ENCODE measurements around the gene H6PD. TPM values are rescaled to one million over a fixed set of nuclear protein-coding genes. Genes with fewer than 3 reads are reported as not detected.

Gene H6PD
- total and polyA plus RNA-seq, 8 donors = 33.0 to 63.0 (median 52.4) TPM

GRCh38 chr1:9294910-9295636, 60.5 kb downstream of the H6PD start:
- no peaks in the 10 kb centered on the region for H3K36me3 ChIP-seq
- peaks cover 9 to 52% of the 10 kb centered on the region in 2 donors for H3K4me1 ChIP-seq
- ATAC-seq (peak; percentile 34), DNase-seq (peak in 1 of 4 donors; percentile 37)
- no peak for TF ChIP-seq CTCF (IDR thresholded peaks at IDR 0.05)
- no peaks in the 10 kb centered on the region for H3K9me3 ChIP-seq
- H3K27me3 ChIP-seq = peaks cover 0 to 6% of the 10 kb centered on the region in 2 donors
- intact Hi-C loops (cut with DNase I) = loop anchor here in 1 of 2 donors (5.0 kb wide), 1 partner anchor 142 kb away; no protein-coding TSS in a partner anchor
- peak overlapping the region; percentile 51 to 83 for H3K27ac ChIP-seq
- H3K4me3 ChIP-seq = peak overlapping the region; percentile 74 to 90

GRCh38 chr1:9295884-9296283, 61.3 kb downstream of the H6PD start:
- no peak for TF ChIP-seq CTCF (IDR thresholded peaks at IDR 0.05)
- H3K9me3 ChIP-seq = no peaks in the 10 kb centered on the region
- peaks cover 0 to 6% of the 10 kb centered on the region in 2 donors for H3K27me3 ChIP-seq
- no peak for ATAC-seq
- no peak overlapping the region for H3K27ac ChIP-seq
- intact Hi-C loops (cut with DNase I) = no loop called here
- no peak for DNase-seq
- H3K36me3 ChIP-seq = no peaks in the 10 kb centered on the region
- no peak overlapping the region for H3K4me3 ChIP-seq
- H3K4me1 ChIP-seq = peaks cover 14 to 52% of the 10 kb centered on the region in 2 donors

- H3K4me1 ChIP-seq = peaks cover 15 to 51% of the 10 kb centered on the region in 2 donors
- H3K27ac ChIP-seq = no peak overlapping the region
- intact Hi-C loops (cut with DNase I) = no loop called here
- DNase-seq = no peak
- no peak overlapping the region for H3K4me3 ChIP-seq
- no peak for ATAC-seq
- no peaks in the 10 kb centered on the region for H3K9me3 ChIP-seq
- peaks cover 0 to 4% of the 10 kb centered on the region in 2 donors for H3K36me3 ChIP-seq
- peaks cover 0 to 6% of the 10 kb centered on the region in 2 donors for H3K27me3 ChIP-seq
- TF ChIP-seq CTCF (IDR thresholded peaks at IDR 0.05) = no peak
These were observed 62.3 kb downstream of the H6PD start for GRCh38 chr1:9296850-9297249.

GRCh38 chr1:9297831-9298230, 63.3 kb downstream of the H6PD start:
- no peak for ATAC-seq
- peaks cover 0 to 4% of the 10 kb centered on the region in 2 donors for H3K36me3 ChIP-seq

More at GRCh38 chr1:9297831-9298230, 63.3 kb downstream of the H6PD start:
- peaks cover 25 to 53% of the 10 kb centered on the region in 2 donors for H3K4me1 ChIP-seq
- TF ChIP-seq CTCF (IDR thresholded peaks at IDR 0.05) = no peak
- no peaks in the 10 kb centered on the region for H3K27me3 ChIP-seq
- H3K9me3 ChIP-seq = no peaks in the 10 kb centered on the region
- no peak overlapping the region for H3K4me3 ChIP-seq
- no peak overlapping the region for H3K27ac ChIP-seq
- intact Hi-C loops (cut with DNase I) = no loop called here
- DNase-seq = no peak

All from left lung (tissue), 10 donors.